Panc1 (cell line): Measurements from ENCODE around the gene C12orf42.

Source experiments
- POLR2AphosphoS5 ChIP-seq: IDR thresholded peaks from 2 replicates; pipeline ENCODE4 v1.6.1; 2012; ENCODE audit warnings: mild to moderate bottlenecking, low read depth, low read length, moderate library complexity
- TF ChIP-seq, protein P1 (sequence below), 2 experiments: IDR thresholded peaks; 2 replicates each; pipeline ENCODE4 v1.6.1; 2011 to 2012; ENCODE audit warnings: low read depth in 2 of 2, control low read depth in 1 of 2, low read length in 1 of 2, mild to moderate bottlenecking in 1 of 2, moderate library complexity in 1 of 2; ENCODE audit not compliant: insufficient read depth in 1 of 2

GRCh38 chr12:103303484-103303883 lies 192.3 kb downstream of the C12orf42 start:
- TF ChIP-seq, protein P1, sequence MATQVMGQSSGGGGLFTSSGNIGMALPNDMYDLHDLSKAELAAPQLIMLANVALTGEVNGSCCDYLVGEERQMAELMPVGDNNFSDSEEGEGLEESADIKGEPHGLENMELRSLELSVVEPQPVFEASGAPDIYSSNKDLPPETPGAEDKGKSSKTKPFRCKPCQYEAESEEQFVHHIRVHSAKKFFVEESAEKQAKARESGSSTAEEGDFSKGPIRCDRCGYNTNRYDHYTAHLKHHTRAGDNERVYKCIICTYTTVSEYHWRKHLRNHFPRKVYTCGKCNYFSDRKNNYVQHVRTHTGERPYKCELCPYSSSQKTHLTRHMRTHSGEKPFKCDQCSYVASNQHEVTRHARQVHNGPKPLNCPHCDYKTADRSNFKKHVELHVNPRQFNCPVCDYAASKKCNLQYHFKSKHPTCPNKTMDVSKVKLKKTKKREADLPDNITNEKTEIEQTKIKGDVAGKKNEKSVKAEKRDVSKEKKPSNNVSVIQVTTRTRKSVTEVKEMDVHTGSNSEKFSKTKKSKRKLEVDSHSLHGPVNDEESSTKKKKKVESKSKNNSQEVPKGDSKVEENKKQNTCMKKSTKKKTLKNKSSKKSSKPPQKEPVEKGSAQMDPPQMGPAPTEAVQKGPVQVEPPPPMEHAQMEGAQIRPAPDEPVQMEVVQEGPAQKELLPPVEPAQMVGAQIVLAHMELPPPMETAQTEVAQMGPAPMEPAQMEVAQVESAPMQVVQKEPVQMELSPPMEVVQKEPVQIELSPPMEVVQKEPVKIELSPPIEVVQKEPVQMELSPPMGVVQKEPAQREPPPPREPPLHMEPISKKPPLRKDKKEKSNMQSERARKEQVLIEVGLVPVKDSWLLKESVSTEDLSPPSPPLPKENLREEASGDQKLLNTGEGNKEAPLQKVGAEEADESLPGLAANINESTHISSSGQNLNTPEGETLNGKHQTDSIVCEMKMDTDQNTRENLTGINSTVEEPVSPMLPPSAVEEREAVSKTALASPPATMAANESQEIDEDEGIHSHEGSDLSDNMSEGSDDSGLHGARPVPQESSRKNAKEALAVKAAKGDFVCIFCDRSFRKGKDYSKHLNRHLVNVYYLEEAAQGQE (IDR thresholded peaks at IDR 0.05; ENCODE audit: insufficient read depth in 1 of 2, low read depth in 2 of 2, low read length in 1 of 2), result no peak
- TF ChIP-seq POLR2AphosphoS5, result no peak
